GM18951 (cell line): ENCODE data around the gene RGS11.

Experiments used
- POLR2A ChIP-seq: IDR thresholded peaks from 4 replicates; pipeline ENCODE4 v1.6.1; 2011; ENCODE audit warnings: mild to moderate bottlenecking; ENCODE audit not compliant: insufficient read length, insufficient read depth; ENCODE audit errors: extremely low read depth
- in situ Hi-C: fragments of 300-500 bp; cut with MboI; formaldehyde crosslinking; loops from one replicate; pipeline ENCODE4 v1.12.0; 2022; ENCODE audit warnings: low sequenced_read_pairs, mixed read lengths, inconsistent platforms; ENCODE audit not compliant: unreplicated experiment

The RGS11 gene

GRCh38 chr16:289395-289997 is 13.8 kb upstream of the RGS11 start:
- no peak for TF ChIP-seq POLR2A
- in situ Hi-C loops, result no loop called here

DNA sequence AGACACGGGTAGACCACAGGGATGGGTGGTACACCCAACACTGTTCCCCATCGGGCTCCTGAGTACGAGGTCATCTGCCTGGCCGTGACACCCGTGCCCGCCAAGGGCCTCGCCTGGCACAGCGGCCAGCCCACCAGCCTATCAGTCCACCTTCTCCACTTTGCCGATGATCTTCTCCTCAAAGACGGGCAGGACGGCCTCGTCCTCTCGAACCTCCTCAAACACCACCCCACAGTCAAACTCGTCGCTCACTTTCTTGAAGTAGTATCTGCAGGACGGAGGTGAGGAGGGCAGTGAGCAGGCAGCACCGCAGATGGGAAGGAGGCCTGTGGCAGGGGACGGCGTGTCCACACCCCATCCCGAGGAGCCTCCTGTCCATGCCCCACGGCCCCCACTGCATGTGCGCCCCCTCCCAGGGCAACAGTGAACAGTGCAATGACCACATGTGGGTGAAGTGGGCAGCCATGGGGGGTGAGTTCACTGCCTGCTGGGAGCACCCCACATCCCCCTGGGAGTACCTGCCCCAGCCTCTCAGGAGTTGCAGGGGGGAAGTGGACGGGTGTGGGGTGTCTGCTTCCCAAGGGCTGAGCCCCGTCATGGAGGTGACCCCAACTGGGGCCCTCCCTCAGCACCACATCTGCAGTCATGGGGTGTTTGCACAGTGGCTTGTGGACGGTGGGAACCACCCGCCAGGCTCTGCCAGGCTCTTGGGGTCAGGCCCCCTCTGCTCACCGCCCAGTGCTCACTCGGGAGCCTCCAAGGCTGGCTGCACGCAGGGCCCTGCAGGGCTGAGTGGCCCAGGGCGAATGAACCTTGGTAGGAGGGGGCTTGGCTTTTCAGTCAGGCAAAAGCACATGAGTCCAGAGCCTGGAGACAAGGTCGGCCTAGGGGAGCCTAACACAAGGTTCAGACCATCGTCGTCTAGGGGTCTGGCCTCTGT is 12.5 kb upstream of the RGS11 start:
- in situ Hi-C loops, result no loop called here

GRCh38 chr16:287298-287811 is 11.6 kb upstream of the RGS11 start:
- TF ChIP-seq POLR2A, result no peak
- in situ Hi-C loops, result no loop called here

More for the DNA sequence above, 12.5 kb upstream of the RGS11 start:
- no peak for TF ChIP-seq POLR2A

GRCh38 chr16:286491-287297 is 10.9 kb upstream of the RGS11 start:
- in situ Hi-C loops, result no loop called here
- TF ChIP-seq POLR2A, result no peak

DNA sequence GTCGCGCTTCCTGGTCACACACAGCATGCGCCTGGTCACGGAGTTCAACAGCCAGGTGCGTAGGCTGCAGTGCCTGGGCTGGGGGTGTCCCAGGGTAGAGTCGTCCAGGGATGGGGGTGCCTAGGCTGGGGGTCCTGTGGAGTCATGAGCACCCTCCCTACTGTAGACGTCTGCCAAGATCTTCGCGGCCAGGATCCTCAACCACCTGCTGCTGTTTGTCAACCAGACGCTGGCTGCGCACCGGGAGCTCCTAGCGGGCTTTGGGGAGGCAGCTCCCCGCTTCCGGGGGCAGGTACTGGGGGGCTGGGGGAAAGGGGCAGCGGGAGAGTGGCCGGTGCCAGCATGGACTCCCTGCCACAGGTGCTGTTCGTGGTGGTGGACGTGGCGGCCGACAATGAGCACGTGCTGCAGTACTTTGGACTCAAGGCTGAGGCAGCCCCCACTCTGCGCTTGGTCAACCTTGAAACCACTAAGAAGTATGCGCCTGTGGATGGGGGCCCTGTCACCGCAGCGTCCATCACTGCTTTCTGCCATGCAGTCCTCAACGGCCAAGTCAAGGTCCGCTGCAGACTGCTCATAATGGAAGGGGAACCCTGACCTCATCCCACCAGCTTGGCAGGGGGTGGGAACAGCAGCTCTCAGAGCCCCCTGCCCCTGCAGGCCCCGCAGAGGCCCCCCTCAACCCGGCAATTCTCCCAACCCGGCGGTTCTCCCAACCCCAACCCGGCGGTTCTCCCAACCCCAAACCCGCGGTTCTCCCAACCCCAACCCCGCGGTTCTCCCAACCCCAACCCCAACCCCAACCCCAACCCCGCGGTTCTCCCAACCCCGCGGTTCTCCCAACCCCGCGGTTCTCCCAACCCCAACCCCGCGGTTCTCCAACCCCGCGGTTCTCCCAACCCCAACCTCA is 9.7 kb upstream of the RGS11 start:
- no peak for TF ChIP-seq POLR2A

GRCh38 chr16:284204-285120 is 8.7 kb upstream of the RGS11 start:
- in situ Hi-C loops, result no loop called here
- no peak for TF ChIP-seq POLR2A

More for the DNA sequence above, 9.7 kb upstream of the RGS11 start:
- in situ Hi-C loops, result no loop called here

DNA sequence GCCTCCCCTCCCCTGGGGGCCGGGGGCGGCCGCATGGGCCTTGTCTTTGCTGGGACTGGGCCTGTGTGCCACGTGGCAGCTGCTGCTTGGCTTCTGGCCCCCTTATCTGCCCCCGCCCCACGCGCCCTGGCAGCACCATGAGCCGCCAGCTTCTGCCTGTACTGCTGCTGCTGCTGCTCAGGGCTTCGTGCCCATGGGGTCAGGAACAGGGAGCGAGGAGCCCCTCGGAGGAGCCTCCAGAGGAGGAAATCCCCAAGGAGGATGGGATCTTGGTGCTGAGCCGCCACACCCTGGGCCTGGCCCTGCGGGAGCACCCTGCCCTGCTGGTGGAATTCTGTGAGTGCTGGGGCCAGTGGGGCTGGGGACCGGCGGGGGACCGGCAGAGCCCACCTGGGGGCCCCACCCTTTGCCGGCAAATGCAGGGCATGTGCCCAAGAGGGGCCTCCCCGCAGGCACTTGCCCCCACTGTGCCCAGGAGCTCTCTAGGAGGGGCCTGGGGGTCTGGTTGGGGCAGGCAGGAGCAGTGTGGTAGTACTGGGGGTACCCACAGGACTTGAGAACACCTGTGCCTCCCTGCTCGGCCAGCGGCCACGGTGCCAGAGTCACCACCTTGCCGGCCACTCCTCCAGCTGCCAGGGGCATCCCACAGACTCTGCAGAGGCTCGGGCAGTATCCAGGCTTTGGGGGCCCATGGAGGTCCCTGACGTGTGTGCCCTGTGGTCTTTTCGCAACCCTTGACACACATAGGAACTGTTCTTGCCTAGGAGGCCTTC is 7.5 kb upstream of the RGS11 start, which contains the start of gene PDIA2:
Gene PDIA2, plus strand, starts transcription at position 132 of the 773 bp plus-strand sequence. Its CDS starts 6 bp downstream, at position 138.
- in situ Hi-C loops, result no loop called here
- no peak for TF ChIP-seq POLR2A

DNA sequence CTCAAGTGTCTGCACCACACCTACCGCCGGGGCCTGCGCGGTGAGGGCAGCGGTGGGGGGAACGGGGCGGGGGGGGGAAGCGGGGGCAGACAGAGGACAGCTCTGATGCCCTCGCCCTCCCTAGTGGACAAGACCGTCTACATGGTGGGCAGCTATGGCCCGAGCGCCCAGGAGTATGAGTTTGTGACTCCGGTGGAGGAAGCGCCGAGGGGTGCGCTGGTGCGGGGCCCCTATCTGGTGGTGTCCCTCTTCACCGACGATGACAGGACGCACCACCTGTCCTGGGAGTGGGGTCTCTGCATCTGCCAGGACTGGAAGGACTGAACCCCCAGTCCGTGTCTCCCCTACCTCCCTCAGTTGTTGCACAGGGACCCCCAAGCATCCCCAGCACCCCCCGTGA is 6.7 kb upstream of the RGS11 start:
- in situ Hi-C loops, result no loop called here
- no peak for TF ChIP-seq POLR2A

GRCh38 chr16:281660-282255 is 6.0 kb upstream of the RGS11 start:
- TF ChIP-seq POLR2A, result no peak
- in situ Hi-C loops, result no loop called here

- in situ Hi-C loops, result no loop called here
- TF ChIP-seq POLR2A, result no peak
These were observed 5.4 kb upstream of the RGS11 start for GRCh38 chr16:280991-281659.
